HepG2 (cell line): ENCODE results near the gene CKS1B. TPM values are rescaled to one million over a fixed set of nuclear protein-coding genes. Genes with fewer than 3 reads are reported as not detected.

Experiments used
- ATAD3A ChIP-seq: sonication (generic); formaldehyde crosslinking; IDR thresholded peaks from 2 replicates; pipeline ENCODE4 v1.4.0; 2020; ENCODE audit warnings: missing genetic modification reagents
- ATF2 ChIP-seq: sonication (generic); formaldehyde crosslinking; IDR thresholded peaks from 2 replicates; pipeline ENCODE4 v1.4.0; 2020; ENCODE audit warnings: missing genetic modification reagents
- ATF3 ChIP-seq: sonication (generic); formaldehyde crosslinking; IDR thresholded peaks from 2 replicates; pipeline ENCODE4 v1.4.0; 2020; ENCODE audit warnings: missing genetic modification reagents
- CBX5 ChIP-seq: sonication (generic); formaldehyde crosslinking; IDR thresholded peaks from 2 replicates; pipeline ENCODE4 v1.4.0; 2020; ENCODE audit warnings: missing genetic modification reagents, borderline replicate concordance
- KDM2A ChIP-seq: sonication (generic); formaldehyde crosslinking; IDR thresholded peaks from 2 replicates; pipeline ENCODE4 v1.4.0; 2020; ENCODE audit warnings: low read depth, missing genetic modification reagents, borderline replicate concordance
- NR2F6 ChIP-seq, 2 experiments: IDR thresholded peaks; 2 replicates each; pipeline ENCODE4 v1.6.1; 2016; ENCODE audit warnings: antibody characterized with exemption in 1 of 2, mild to moderate bottlenecking in 1 of 2
- PAWR ChIP-seq: sonication (generic); formaldehyde crosslinking; IDR thresholded peaks from 2 replicates; pipeline ENCODE4 v1.4.0; 2020; ENCODE audit warnings: missing genetic modification reagents, mild to moderate bottlenecking, borderline replicate concordance
- PCBP1 ChIP-seq: fragments of 200-400 bp; formaldehyde crosslinking; IDR thresholded peaks from 2 replicates; pipeline ENCODE4 v1.6.1; 2017; ENCODE audit warnings: mild to moderate bottlenecking, low read depth, low read length, borderline replicate concordance
- ZFP36 ChIP-seq: fragments of 150-350 bp; IDR thresholded peaks from 2 replicates; pipeline ENCODE4 v1.6.1; 2018; ENCODE audit warnings: borderline replicate concordance, low read length, low read depth; ENCODE audit not compliant: partially characterized antibody
- ZNF318 ChIP-seq: sonication (generic); formaldehyde crosslinking; IDR thresholded peaks from 2 replicates; pipeline ENCODE4 v1.4.0; 2020; ENCODE audit warnings: mild to moderate bottlenecking, missing genetic modification reagents
- ZNF775 ChIP-seq: sonication (generic); formaldehyde crosslinking; IDR thresholded peaks from 2 replicates; pipeline ENCODE4 v1.4.0; 2020; ENCODE audit warnings: missing genetic modification reagents, mild to moderate bottlenecking, moderate library complexity, borderline replicate concordance
- polyA plus RNA-seq, 8 experiments: library from polyadenylated mRNA; depleted of rRNA in 3 of 8; stranded (reverse) in 7 of 8; unstranded in 1 of 8; fragments of >200 nt; fragmentation: Illumina TruSeq in 4 of 8; extraction: Trizol in 4 of 8; gene quantifications; 2 replicates each; pipeline versions ENCODE4 v1.2.1 to v1.2.3, GENCODE V29; 2011 to 2016; ENCODE audit warnings: low read depth in 4 of 8, missing spikeins in 1 of 8, mixed read lengths in 1 of 8; ENCODE audit not compliant: insufficient read depth in 1 of 8
- total RNA-seq, 5 experiments: library from RNA; depleted of rRNA; stranded (reverse); fragments of >200 nt; fragmentation: Illumina TruSeq; extraction: Trizol; gene quantifications; 2 replicates each; pipeline ENCODE4 v1.2.3, GENCODE V29; 2016; ENCODE audit warnings: low read depth in 1 of 5

CKS1B gene
- total and polyA plus RNA-seq, 2 of the 13 experiments (the other 11 are each of a cell fraction or from before 2014, with no cell fraction given): 217 to 222 TPM

DNA sequence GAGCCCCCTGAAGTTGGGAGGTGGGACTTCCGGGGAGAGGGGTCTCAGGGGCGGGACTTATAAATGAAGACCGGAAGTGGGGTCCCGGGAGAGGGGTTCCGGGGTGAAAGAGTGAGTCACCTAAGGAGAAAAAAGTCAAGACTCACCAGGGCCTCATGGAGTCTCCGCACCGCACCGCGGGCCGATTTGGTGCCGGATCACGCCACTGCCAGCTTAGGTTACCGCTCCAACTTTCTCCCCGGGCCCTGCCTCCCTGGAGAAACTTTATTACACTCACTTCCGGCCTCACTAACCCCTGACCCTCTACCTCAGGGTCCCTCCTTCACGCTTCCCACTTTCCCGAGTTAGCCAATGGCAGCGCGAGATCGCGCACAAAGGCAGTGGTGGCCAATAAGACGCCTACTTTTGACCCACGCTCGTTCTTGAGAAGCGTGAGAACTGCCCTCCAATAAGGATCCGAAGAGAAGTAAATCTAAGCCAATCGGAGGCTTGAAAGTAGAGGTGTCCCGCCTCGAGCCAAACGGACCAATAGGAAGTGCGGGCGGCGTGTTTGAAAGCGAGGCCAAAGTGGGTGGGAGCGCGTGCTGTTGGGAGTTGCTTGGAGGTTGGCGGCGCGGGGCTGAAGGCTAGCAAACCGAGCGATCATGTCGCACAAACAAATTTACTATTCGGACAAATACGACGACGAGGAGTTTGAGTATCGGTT is at the start of gene CKS1B (continued):
- no peak for TF ChIP-seq PAWR
- TF ChIP-seq ATAD3A (CRISPR knock-in tag): no peak
- peak; percentile 78; the same call in 1 of the 2 replicates for TF ChIP-seq ZNF775
- 0 out of 2 replicates have a peak, but pooled peaks have one; percentile 29 for TF ChIP-seq PCBP1
- no peak for TF ChIP-seq CBX5 (CRISPR knock-in tag)
- no peak for TF ChIP-seq ZFP36
- TF ChIP-seq NR2F6 (IDR thresholded peaks at IDR 0.05): peak; percentile 82
- peak; percentile 58; the same call in 1 of the 2 replicates for TF ChIP-seq NR2F6 (CRISPR knock-in tag; IDR thresholded peaks at IDR 0.05)
- TF ChIP-seq ATF3 (CRISPR knock-in tag): no peak
- TF ChIP-seq ZNF318 (CRISPR knock-in tag): 0 out of 2 replicates have a peak, but pooled peaks have one; percentile 60
- peak; percentile 42; the same call in 1 of the 2 replicates for TF ChIP-seq KDM2A (CRISPR knock-in tag)
- no peak for TF ChIP-seq ATF2 (CRISPR knock-in tag)
